CD14-positive monocyte (primary cell): ENCODE data around the gene GRK2. TPM values are rescaled to one million over a fixed set of nuclear protein-coding genes. Genes with fewer than 3 reads are reported as not detected.

Experiments
- DNase-seq, 3 donors: peaks; one replicate each; pipeline ENCODE4 v3.0.0-alpha.2; 2011 to 2022
- H2AFZ ChIP-seq: 2 replicates; pipeline ENCODE4 v1.6.0; 2012; ENCODE audit warnings: mild to moderate bottlenecking, low read depth, low read length, inconsistent platforms; ENCODE audit not compliant: insufficient read depth, poor library complexity, severe bottlenecking
- H3K27ac ChIP-seq, 2 donors: 1 replicate in 1 of 2; 2 replicates in 1 of 2; pipeline ENCODE4 v1.5.1; 2012 to 2013; ENCODE audit warnings: low read length in 2 of 2, control low read depth in 1 of 2, inconsistent platforms in 1 of 2, low read depth in 1 of 2, mild to moderate bottlenecking in 1 of 2
- H3K27me3 ChIP-seq, 2 donors: one replicate each; pipeline versions ENCODE4 v1.6.0 to v1.6.1; 2011 to 2013; ENCODE audit warnings: low read length in 2 of 2; ENCODE audit not compliant: control insufficient read depth in 2 of 2, insufficient read depth in 2 of 2
- H3K36me3 ChIP-seq, 2 donors: replicated peaks in 1 of 2; 1 replicate in 1 of 2; 2 replicates in 1 of 2; pipeline versions ENCODE4 v1.5.1 to v1.6.1; 2012 to 2013; ENCODE audit warnings: low read length in 2 of 2, control low read depth in 1 of 2, inconsistent platforms in 1 of 2, mild to moderate bottlenecking in 1 of 2; ENCODE audit not compliant: insufficient read depth in 2 of 2, control insufficient read depth in 1 of 2
- H3K4me1 ChIP-seq, 2 donors: 1 replicate in 1 of 2; 2 replicates in 1 of 2; pipeline versions ENCODE4 v1.5.1 to v1.6.1; 2012 to 2013; ENCODE audit warnings: low read length in 2 of 2, control low read depth in 1 of 2, inconsistent platforms in 1 of 2, mild to moderate bottlenecking in 1 of 2, moderate library complexity in 1 of 2; ENCODE audit not compliant: insufficient read depth in 2 of 2, control insufficient read depth in 1 of 2
- H3K4me2 ChIP-seq: replicated peaks from 2 replicates; pipeline ENCODE3; 2012; ENCODE audit warnings: low read length, moderate library complexity, mild to moderate bottlenecking; ENCODE audit not compliant: poor library complexity, severe bottlenecking; ENCODE audit errors: extremely low read depth
- H3K4me3 ChIP-seq, 3 experiments: fragments of 200-600 bp in 1 of 3; sonication (generic) in 1 of 3; replicated peaks in 1 of 3; 1 replicate in 2 of 3; 2 replicates in 1 of 3; pipeline ENCODE4 v1.5.1; 2011 to 2013; ENCODE audit warnings: low read length in 3 of 3, mild to moderate bottlenecking in 3 of 3, control low read depth in 2 of 3, low read depth in 2 of 3, inconsistent platforms in 1 of 3, moderate library complexity in 1 of 3
- H3K79me2 ChIP-seq: 2 replicates; pipeline ENCODE4 v1.6.0; 2012; ENCODE audit warnings: mild to moderate bottlenecking, control low read depth, inconsistent platforms, low read length, moderate library complexity; ENCODE audit not compliant: insufficient read depth
- H3K9ac ChIP-seq: 2 replicates; pipeline ENCODE4 v1.6.0; 2017; ENCODE audit warnings: low read length, mild to moderate bottlenecking; ENCODE audit not compliant: insufficient read depth, poor library complexity, severe bottlenecking
- H3K9me3 ChIP-seq, 2 donors: replicated peaks in 1 of 2; 1 replicate in 1 of 2; 2 replicates in 1 of 2; pipeline versions ENCODE4 v1.5.1 to v1.6.1; 2012 to 2013; ENCODE audit warnings: low read length in 2 of 2, control low read depth in 1 of 2; ENCODE audit not compliant: control insufficient read depth in 1 of 2, insufficient read depth in 1 of 2
- H4K20me1 ChIP-seq: 2 replicates; pipeline ENCODE4 v1.6.0; 2012; ENCODE audit warnings: mild to moderate bottlenecking, low read length, control low read depth, moderate library complexity; ENCODE audit not compliant: insufficient read depth
- H3K27ac Mint-ChIP-seq, 7 donors: one replicate each; pipeline ENCODE4 v1.8.0; 2020; ENCODE audit warnings: mild to moderate bottlenecking in 7 of 7, mixed read lengths in 7 of 7, moderate library complexity in 6 of 7, inconsistent platforms in 2 of 7
- H3K27me3 Mint-ChIP-seq, 3 donors: one replicate each; pipeline ENCODE4 v1.8.0; 2021 to 2022; ENCODE audit warnings: low read depth in 3 of 3, mild to moderate bottlenecking in 3 of 3, mixed read lengths in 3 of 3, moderate library complexity in 3 of 3, inconsistent platforms in 1 of 3
- H3K36me3 Mint-ChIP-seq, 2 donors: one replicate each; pipeline ENCODE4 v1.8.0; 2020; ENCODE audit warnings: mixed read lengths in 2 of 2, inconsistent platforms in 1 of 2, mild to moderate bottlenecking in 1 of 2
- H3K4me1 Mint-ChIP-seq: one replicate; pipeline ENCODE4 v1.8.0; 2020; ENCODE audit warnings: mild to moderate bottlenecking, mixed read lengths
- H3K4me3 Mint-ChIP-seq, 2 donors: one replicate each; pipeline ENCODE4 v1.8.0; 2020; ENCODE audit warnings: mild to moderate bottlenecking in 2 of 2, mixed read lengths in 2 of 2, moderate library complexity in 1 of 2
- H3K9me3 Mint-ChIP-seq, 7 donors: one replicate each; pipeline ENCODE4 v1.8.0; 2020 to 2022; ENCODE audit warnings: mixed read lengths in 7 of 7, mild to moderate bottlenecking in 6 of 7, moderate library complexity in 6 of 7, inconsistent platforms in 2 of 7
- CTCF ChIP-seq: fragments of 200-600 bp; IDR thresholded peaks from one replicate; pipeline ENCODE4 v1.8.0; 2022; ENCODE audit warnings: antibody characterized with exemption, mild to moderate bottlenecking
- WGBS: methylation state at CpG from one replicate; pipeline ENCODE4 v1.1.5; 2013; ENCODE audit warnings: missing lambda C conversion rate; ENCODE audit not compliant: insufficient coverage; 5-methylcytosine and 5-hydroxymethylcytosine counted together
- intact Hi-C, 2 donors: fragments of 100-400 bp; cut with micrococcal nuclease; formaldehyde crosslinking; loops; one replicate each; pipeline versions ENCODE4 v1.15.0 to v1.15.1; 2023
- polyA plus RNA-seq, 3 donors: library from polyadenylated mRNA; depleted of rRNA in 1 of 3; unstranded in 2 of 3; stranded (reverse) in 1 of 3; fragments of 300-500 nt in 2 of 3; fragments of >200 nt in 1 of 3; fragmentation: Illumina TruSeq in 2 of 3; gene quantifications; 1 replicate in 2 of 3; 2 replicates in 1 of 3; pipeline ENCODE4 v1.2.3, GENCODE V29; 2012 to 2021

GRK2 gene
- polyA plus RNA-seq, 3 donors, result 34.9 to 777 (median 43.0) TPM

- H3K27ac Mint-ChIP-seq, result peak overlapping the region in 3 of 7 donors; percentile 6 to 31 (median 10)
- Histone ChIP-seq H3K27ac (no peak overlapping the region), H3K79me2 (peaks cover 76% of the 10 kb centered on the region), H4K20me1 (peaks cover 97% of the 10 kb centered on the region), H3K36me3 (peaks cover 70 to 78% of the 10 kb centered on the region in 2 donors), H3K4me1 (peaks cover 16 to 18% of the 10 kb centered on the region in 2 donors), H3K9me3 (no peaks in the 10 kb centered on the region), H3K4me2 (no peak overlapping the region), H3K4me3 (no peak overlapping the region), H3K27me3 (no peaks in the 10 kb centered on the region), H3K9ac (no peak overlapping the region), H2AFZ (no peak overlapping the region)
- no peak overlapping the region for H3K4me3 Mint-ChIP-seq
- no peak for TF ChIP-seq CTCF
- intact Hi-C loops, result no loop called here
- H3K27me3 Mint-ChIP-seq, result peaks cover 0 to 2% (median 1%) of the 10 kb centered on the region in 3 donors
- no peaks in the 10 kb centered on the region for H3K9me3 Mint-ChIP-seq
- 97% methylated on average over 7 of the region's 11 CpGs for WGBS
- DNase-seq, result no peak
- peaks cover 26% of the 10 kb centered on the region for H3K4me1 Mint-ChIP-seq
- H3K36me3 Mint-ChIP-seq, result peaks cover 76 to 89% of the 10 kb centered on the region in 2 donors
Observed at GRCh38 chr11:67245046-67245445, 21.2 kb upstream of the GRK2 start.

- peaks cover 0 to 2% (median 0%) of the 10 kb centered on the region in 3 donors for H3K27me3 Mint-ChIP-seq
- H3K4me3 Mint-ChIP-seq, result no peak overlapping the region
- Histone ChIP-seq H4K20me1 (peaks cover 97% of the 10 kb centered on the region), H3K79me2 (peaks cover 51% of the 10 kb centered on the region), H3K9ac (no peak overlapping the region), H3K9me3 (no peaks in the 10 kb centered on the region), H3K4me2 (no peak overlapping the region), H3K36me3 (peaks cover 93 to 98% of the 10 kb centered on the region in 2 donors), H2AFZ (no peak overlapping the region), H3K27ac (peak overlapping the region in 1 of 2 donors; percentile 20), H3K4me1 (peaks cover 0 to under 1% of the 10 kb centered on the region in 2 donors), H3K27me3 (no peaks in the 10 kb centered on the region), H3K4me3 (no peak overlapping the region)
- TF ChIP-seq CTCF, result no peak
- peaks cover 89 to 97% of the 10 kb centered on the region in 2 donors for H3K36me3 Mint-ChIP-seq
- intact Hi-C loops, result no loop called here
- peak overlapping the region in 2 of 7 donors; percentile 32 to 73 for H3K27ac Mint-ChIP-seq
- 79% methylated on average over 4 of the region's 5 CpGs for WGBS
- peaks cover 4% of the 10 kb centered on the region for H3K4me1 Mint-ChIP-seq
- DNase-seq, result no peak
- no peaks in the 10 kb centered on the region for H3K9me3 Mint-ChIP-seq
Observed at GRCh38 chr11:67247946-67248550, 18.2 kb upstream of the GRK2 start.
